Medulla oblongata (tissue), 1 donor: ENCODE data around the gene SLCO6A1.

Experiments
- DNase-seq: peaks from one replicate; pipeline ENCODE4 v3.0.0-alpha.2; 2015; ENCODE audit errors: extremely low spot score

The SLCO6A1 gene

DNA sequence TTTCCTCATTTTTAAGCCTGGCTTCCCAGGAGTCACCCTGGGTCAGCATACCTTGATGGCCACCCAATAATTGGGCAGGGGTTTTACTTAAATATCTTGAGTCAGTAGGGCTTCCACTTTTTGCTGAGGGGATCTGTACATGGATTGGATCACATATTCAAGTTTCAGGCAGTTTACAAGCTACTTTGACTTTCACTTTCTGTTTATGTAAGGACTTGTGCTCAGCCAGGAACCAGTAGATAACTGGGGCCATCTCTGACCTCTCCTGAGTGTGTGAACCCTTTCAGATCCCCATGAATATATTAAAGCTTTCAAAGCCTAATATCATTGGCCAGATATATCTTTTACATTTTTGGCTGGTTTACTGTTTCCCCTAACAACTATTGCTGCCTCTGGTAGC, 45.1 kb downstream of the SLCO6A1 start:
- DNase-seq, result no peak

DNA sequence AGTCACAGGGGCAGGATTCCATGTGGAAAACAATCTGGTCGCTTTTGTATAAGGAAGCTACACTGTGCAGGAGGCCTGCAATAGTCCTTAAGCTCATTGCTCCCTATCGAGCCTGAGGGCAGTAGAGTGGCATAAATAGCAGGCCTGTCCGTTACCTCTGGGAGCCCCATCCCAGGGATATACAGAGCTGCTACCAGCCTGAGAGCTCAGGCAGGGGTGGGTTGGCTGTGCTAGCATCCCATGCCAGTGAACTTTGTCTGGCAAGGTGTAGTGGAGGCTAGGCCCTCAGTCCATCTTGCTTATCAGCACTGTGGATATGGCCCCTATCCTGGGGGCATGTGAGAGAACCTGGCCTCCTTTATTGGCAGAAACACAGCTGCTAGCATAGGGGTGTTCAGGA, 47.7 kb downstream of the SLCO6A1 start:
- DNase-seq, result no peak

DNA sequence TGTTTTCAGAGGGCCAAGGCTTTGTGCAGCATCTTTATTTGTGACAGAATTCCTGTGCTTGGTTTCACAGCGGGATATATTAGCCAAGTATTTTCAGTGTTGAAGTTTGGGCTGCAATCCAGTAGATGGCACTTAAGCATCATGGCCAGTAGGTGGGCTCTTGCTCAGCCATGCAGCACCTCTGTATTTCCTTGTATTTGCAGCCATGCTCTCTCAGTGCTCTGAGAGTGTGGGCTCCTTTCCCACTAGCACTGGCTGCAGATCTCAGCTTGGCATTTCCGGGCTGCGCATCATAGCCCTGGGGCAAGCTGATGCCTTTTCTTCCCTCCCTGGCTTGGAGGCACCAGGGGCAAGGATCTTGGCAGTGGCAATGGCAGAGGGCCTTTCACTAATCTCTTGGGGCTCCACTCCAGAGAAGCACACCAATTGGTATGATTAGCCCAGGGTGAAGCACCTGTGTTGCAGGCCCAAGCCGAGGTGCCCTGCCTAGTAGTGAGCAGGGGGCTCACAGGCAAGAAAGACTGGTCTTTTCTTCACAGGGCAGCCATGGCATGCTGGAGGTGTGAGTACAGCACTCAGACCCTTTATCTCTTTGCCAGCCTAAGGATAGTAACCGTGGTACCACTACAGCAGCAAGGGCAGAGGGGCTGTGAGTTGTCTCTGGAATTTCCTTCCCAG, 48.3 kb downstream of the SLCO6A1 start:
- no peak for DNase-seq

DNA sequence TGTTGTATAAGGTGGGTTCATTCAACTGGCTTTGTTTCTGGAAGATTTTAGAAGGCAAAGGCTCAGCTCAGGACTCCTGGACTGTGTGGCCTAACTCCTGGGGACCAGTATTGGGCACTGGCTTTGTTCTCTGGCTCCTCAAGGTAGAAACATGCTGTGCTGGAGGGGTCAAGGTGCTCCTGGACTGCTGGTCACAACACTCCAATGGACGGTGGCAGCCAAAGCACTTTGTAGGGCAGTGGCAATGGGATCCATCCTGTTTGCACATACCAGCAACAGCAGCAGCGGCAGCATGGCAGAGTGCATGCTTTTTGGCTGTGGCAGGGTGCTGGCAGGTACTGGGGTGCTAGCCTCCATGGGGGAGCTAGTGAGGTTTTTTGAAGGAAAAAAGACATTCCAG, 65.3 kb downstream of the SLCO6A1 start:
- no peak for DNase-seq

DNA sequence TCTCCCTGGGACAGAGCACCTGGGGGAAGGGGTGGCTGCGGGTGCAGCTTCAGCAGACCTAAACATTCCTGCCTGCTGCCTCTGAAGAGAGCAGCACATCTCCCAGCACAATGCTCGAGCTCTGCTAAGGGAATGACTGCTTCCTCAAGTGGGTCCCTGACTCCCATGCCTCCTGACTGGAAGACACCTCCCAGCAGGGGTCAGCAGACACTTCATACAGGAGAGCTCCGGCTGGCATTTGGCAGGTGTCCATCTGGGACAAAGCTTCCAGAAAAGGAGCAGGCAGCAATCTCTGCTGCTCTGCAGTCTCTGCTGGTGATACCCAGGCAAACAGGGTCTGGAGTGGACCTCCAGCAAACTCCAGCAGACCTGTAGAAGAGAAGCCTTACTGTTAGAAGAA, 77.2 kb downstream of the SLCO6A1 start:
- DNase-seq, result peak; percentile 21

DNA sequence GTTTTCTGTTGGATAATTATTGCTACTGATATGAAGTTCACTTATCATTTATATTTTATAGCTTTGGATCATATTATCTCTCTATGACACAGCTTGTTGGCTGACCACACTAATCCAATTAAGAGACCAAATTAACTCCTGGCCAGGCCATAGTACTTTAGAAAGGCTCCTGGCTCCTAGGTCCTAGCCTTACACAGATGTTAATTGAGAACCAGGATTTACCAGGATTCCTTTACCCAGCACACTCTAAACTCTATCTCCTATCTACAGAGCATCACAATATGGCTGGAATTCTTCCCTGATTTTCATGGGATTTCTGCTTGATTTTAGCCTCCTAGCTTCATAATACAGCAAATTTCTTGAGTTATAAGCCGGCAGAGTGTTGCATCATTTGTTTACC, 80.3 kb downstream of the SLCO6A1 start:
- no peak for DNase-seq

DNA sequence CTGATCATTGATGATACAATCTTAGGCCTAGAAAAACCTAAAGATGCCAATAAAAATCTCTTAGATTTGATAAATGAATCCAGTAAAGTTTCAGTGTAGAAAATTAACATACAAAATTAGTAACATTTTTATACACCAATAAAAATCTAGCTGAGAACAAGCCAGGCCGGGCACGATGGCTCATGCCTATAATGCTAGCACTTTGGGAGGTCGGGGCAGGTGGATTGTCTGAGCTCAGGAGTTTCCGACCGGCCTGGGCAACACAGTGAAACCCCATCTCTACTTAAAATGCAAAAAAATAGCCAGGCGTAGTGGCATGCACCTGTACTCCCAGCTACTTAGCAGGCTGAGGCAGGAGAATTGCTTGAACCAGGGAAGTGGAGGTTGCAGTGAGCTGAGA, 84.4 kb downstream of the SLCO6A1 start:
- no peak for DNase-seq

DNA sequence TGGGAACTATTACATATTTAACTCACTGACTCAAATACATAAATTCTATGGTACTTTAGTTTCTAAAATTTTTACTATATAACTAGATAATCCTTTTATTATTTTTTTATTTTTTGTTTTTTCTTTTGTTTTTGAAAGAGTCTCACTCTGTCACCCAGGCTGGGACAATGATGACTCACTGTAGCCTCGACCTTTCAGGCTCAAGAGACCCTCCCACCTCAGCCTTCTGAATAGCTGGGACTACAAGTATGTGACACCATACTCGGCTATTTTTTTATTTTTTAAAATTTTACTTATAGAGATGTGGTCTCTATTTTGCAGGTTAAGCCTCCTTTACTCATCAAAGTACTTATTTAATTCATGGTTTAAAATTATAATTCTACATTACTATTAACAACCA, 110.6 kb downstream of the SLCO6A1 start:
- DNase-seq, result no peak

DNA sequence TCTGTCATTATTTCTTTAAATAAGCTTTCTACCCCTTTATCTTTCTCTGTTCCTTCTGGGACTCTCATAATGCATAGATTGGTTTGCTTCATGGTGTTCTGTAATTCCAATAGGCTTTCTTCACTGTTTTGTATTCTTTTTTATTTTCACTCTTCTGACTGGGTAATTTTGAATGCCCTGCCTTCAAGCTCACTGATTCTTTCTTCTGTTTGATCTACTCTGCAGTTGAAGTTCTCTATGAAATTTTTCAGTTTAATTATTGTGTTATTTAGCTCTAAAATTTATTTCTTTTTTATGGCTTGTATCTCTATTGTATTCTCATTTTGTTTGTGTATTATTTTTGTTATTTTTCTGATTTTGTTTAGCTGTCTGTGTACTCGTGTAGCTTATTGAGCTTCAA, 113.4 kb downstream of the SLCO6A1 start:
- no peak for DNase-seq

DNA sequence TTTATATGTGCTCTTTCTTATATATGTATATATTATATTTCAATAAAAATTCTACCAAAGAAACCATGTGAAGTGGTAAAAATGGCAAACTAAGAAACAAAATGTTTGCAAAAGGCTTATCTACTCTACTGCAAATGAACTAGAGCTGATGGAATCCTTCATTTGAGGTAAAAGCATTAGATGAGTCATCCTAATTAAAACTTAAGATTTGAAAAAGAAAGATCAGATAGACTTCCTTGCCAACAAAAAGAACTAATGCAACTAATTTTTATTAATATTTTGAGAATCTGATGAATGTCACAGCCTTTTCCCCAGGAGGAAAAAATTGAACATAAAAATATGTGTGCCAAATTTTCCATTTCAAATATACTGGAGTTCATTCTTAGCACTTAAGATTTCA, 118.6 kb downstream of the SLCO6A1 start:
- DNase-seq, result no peak

DNA sequence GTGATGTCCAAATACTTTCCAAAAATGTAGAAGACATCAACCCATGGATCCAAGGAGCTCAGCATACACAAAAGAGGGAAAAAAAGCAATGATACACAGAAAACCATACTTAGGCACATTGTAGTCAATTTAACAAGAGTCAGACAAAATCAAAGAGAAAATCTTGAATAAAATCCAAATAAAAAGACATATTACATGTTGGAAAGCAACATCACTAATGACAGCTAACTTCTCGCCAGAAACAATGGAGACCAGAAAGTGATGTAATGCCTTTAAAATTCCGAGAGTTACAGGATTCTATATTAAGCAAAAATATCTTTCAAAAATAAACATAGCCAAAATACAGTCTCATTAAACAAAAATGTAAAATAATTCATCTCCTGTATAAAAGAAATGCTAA, 122.9 kb downstream of the SLCO6A1 start:
- DNase-seq, result no peak

DNA sequence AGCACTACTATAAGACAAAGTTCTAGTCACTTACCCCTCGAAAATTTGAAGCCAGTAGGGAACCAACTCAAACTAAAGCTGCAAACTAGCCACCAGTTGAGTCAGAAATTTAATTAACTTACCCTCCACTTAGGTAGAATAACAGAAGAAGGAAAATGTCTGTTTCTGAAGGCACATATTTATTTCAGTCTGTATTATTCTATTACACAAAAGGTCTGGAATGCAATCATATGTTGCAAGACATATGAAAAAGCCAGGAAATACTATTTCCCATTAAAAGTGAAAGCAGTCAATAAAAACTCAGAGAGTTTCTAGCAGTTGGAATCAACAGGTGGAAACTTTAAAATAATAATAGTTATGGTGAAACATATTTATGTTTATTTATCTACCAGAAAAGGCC, 123.5 kb downstream of the SLCO6A1 start:
- no peak for DNase-seq

DNA sequence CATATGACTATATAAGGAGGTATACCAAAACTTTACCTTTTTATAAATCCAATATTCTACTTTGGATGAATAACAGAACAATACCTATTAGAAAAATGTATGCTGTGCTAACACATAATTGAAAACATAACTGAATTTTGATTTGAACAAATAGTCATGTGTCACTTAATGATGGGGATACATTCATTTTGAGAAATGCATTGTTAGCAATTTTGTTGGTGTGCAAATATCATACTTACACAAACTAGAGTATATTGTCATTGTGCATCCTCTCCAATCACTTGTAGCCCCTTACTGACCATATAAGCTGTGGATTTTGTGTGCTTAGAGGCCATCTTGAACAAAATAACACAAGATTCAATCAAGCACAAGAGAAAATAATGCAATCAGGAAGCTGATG, 130.4 kb downstream of the SLCO6A1 start:
- DNase-seq, result no peak

DNA sequence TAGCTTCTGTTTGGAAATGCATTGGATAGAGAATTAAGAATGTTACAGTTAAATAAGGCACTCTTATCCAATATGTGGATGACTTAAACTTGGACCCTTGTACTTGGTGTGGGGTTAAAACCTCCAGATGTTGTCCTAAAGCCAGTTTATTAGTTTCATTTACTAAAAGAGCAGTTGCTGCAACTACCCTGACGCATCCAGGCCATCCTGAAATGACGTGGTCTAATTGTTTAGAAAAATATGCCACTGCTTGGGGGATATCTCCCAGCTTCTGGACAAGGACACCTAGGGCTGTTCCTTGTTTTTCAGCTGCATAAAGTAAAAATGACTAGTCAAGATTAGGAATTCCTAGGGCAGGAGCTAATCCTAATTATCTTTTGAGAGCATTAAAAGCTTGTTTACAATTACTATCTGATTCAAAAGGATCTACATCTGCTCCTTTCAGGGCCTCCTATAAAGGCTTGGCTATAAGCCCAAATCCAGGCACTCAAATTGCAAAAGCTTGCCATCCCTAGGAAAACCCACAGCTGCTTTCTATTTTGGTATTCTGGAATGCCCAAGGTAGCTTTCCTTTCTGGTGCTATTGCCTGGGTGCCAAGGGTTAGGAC, 157.0 kb downstream of the SLCO6A1 start:
- DNase-seq, result no peak

DNA sequence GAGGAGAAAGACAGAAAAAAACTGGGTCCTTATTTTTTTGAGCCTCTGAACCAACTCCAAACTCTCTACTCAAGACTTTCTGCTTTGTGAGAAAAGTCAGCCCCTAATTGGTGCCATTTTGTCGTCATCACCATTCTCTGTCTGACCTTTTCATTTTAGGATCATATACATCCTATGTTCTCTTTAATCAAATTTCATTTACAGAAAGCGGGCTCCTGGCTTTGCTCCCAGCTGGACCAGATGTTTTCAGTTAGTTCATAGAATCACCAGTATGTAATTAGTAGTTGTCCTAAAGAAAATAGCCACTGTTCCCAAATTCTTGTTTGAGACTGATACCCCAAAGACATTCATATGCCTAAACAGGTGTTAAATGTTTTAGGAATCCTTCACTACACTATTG, 174.1 kb downstream of the SLCO6A1 start:
- DNase-seq, result no peak
